Stomach smooth muscle (tissue), 2 donors: ENCODE data around the gene LIX1.
A peak's percentile ranks its signal among the peaks of the same experiment; 100 is the strongest.

Experiments
- H3K27ac ChIP-seq: one replicate; pipeline ENCODE4 v1.7.0; 2013; ENCODE audit warnings: mild to moderate bottlenecking, low read length, inconsistent platforms
- H3K27me3 ChIP-seq, 2 donors: one replicate each; pipeline ENCODE4 v1.7.0; 2013; ENCODE audit warnings: low read length in 2 of 2; ENCODE audit not compliant: insufficient read depth in 2 of 2, control insufficient read depth in 1 of 2
- H3K36me3 ChIP-seq, 2 donors: one replicate each; pipeline ENCODE4 v1.7.0; 2013; ENCODE audit warnings: low read length in 2 of 2; ENCODE audit not compliant: control insufficient read depth in 2 of 2, insufficient read depth in 2 of 2
- H3K4me1 ChIP-seq: one replicate; pipeline ENCODE4 v1.7.0; 2013; ENCODE audit warnings: low read length; ENCODE audit not compliant: control insufficient read depth, insufficient read depth
- H3K4me3 ChIP-seq, 2 donors: one replicate each; pipeline ENCODE4 v1.7.0; 2013; ENCODE audit warnings: low read length in 2 of 2
- H3K9ac ChIP-seq, 2 donors: one replicate each; pipeline ENCODE4 v1.7.0; 2013; ENCODE audit warnings: low read length in 2 of 2, mild to moderate bottlenecking in 1 of 2
- H3K9me3 ChIP-seq, 2 donors: one replicate each; pipeline ENCODE4 v1.7.0; 2013; ENCODE audit warnings: low read length in 2 of 2; ENCODE audit not compliant: control insufficient read depth in 2 of 2
- donor health status: healthy.
- donor health status: Pancreatic carcinoma.

LIX1 gene

GRCh38 chr5:97076098-97076497, 66.3 kb downstream of the LIX1 start:
- no peak overlapping the region for H3K4me3 ChIP-seq
- no peaks in the 10 kb centered on the region for H3K27me3 ChIP-seq
- no peak overlapping the region for H3K9ac ChIP-seq
- H3K36me3 ChIP-seq = no peaks in the 10 kb centered on the region
- peaks cover 5% of the 10 kb centered on the region for H3K4me1 ChIP-seq
- no peaks in the 10 kb centered on the region for H3K9me3 ChIP-seq
- no peak overlapping the region for H3K27ac ChIP-seq

GRCh38 chr5:97075649-97076048, 66.8 kb downstream of the LIX1 start:
- Histone ChIP-seq H3K36me3 (no peaks in the 10 kb centered on the region), H3K4me1 (peaks cover 9% of the 10 kb centered on the region), H3K9ac (no peak overlapping the region), H3K27ac (no peak overlapping the region), H3K27me3 (no peaks in the 10 kb centered on the region), H3K9me3 (no peaks in the 10 kb centered on the region), H3K4me3 (no peak overlapping the region)

GRCh38 chr5:97074859-97075489, 67.4 kb downstream of the LIX1 start:
- H3K9me3 ChIP-seq = no peaks in the 10 kb centered on the region
- H3K36me3 ChIP-seq = no peaks in the 10 kb centered on the region
- H3K27ac ChIP-seq = no peak overlapping the region
- H3K9ac ChIP-seq = no peak overlapping the region
- peaks cover 10% of the 10 kb centered on the region for H3K4me1 ChIP-seq
- no peak overlapping the region for H3K4me3 ChIP-seq
- no peaks in the 10 kb centered on the region for H3K27me3 ChIP-seq

- no peak overlapping the region for H3K27ac ChIP-seq
- H3K9me3 ChIP-seq = no peaks in the 10 kb centered on the region
- H3K36me3 ChIP-seq = no peaks in the 10 kb centered on the region
- peaks cover 10% of the 10 kb centered on the region for H3K4me1 ChIP-seq
- no peak overlapping the region for H3K4me3 ChIP-seq
- no peak overlapping the region for H3K9ac ChIP-seq
- no peaks in the 10 kb centered on the region for H3K27me3 ChIP-seq
These were observed 69.0 kb downstream of the LIX1 start for GRCh38 chr5:97073420-97073819.

GRCh38 chr5:97072696-97073095, 69.7 kb downstream of the LIX1 start:
- H3K27me3 ChIP-seq = no peaks in the 10 kb centered on the region
- no peaks in the 10 kb centered on the region for H3K36me3 ChIP-seq
- peaks cover 10% of the 10 kb centered on the region for H3K4me1 ChIP-seq
- no peak overlapping the region for H3K9ac ChIP-seq
- H3K9me3 ChIP-seq = no peaks in the 10 kb centered on the region
- no peak overlapping the region for H3K27ac ChIP-seq
- H3K4me3 ChIP-seq = no peak overlapping the region

GRCh38 chr5:97071993-97072392, 70.4 kb downstream of the LIX1 start:
- Histone ChIP-seq H3K27me3 (no peaks in the 10 kb centered on the region), H3K27ac (no peak overlapping the region)

GRCh38 chr5:97071101-97071500, 71.3 kb downstream of the LIX1 start:
- Histone ChIP-seq H3K27ac (peak overlapping the region; percentile 24), H3K9me3 (no peaks in the 10 kb centered on the region)

More at GRCh38 chr5:97071993-97072392, 70.4 kb downstream of the LIX1 start:
- H3K4me1 ChIP-seq = peaks cover 10% of the 10 kb centered on the region
- no peaks in the 10 kb centered on the region for H3K9me3 ChIP-seq
- H3K4me3 ChIP-seq = no peak overlapping the region
- H3K36me3 ChIP-seq = no peaks in the 10 kb centered on the region
- H3K9ac ChIP-seq = no peak overlapping the region

GRCh38 chr5:97070234-97070633, 72.2 kb downstream of the LIX1 start:
- no peaks in the 10 kb centered on the region for H3K27me3 ChIP-seq
- H3K9ac ChIP-seq = no peak overlapping the region
- H3K4me3 ChIP-seq = no peak overlapping the region
- H3K36me3 ChIP-seq = no peaks in the 10 kb centered on the region
- H3K9me3 ChIP-seq = no peaks in the 10 kb centered on the region
- H3K4me1 ChIP-seq = peaks cover 10% of the 10 kb centered on the region
- H3K27ac ChIP-seq = peak overlapping the region; percentile 24

More at GRCh38 chr5:97071101-97071500, 71.3 kb downstream of the LIX1 start:
- no peak overlapping the region for H3K4me3 ChIP-seq
- no peaks in the 10 kb centered on the region for H3K36me3 ChIP-seq
- H3K9ac ChIP-seq = no peak overlapping the region
- peaks cover 10% of the 10 kb centered on the region for H3K4me1 ChIP-seq
- H3K27me3 ChIP-seq = no peaks in the 10 kb centered on the region

- no peaks in the 10 kb centered on the region for H3K36me3 ChIP-seq
These were observed 75.0 kb downstream of the LIX1 start for GRCh38 chr5:97067296-97067850.

GRCh38 chr5:97065475-97065874, 76.9 kb downstream of the LIX1 start:
- no peak overlapping the region for H3K4me3 ChIP-seq
- H3K9me3 ChIP-seq = no peaks in the 10 kb centered on the region
- no peaks in the 10 kb centered on the region for H3K27me3 ChIP-seq
- H3K4me1 ChIP-seq = no peaks in the 10 kb centered on the region
- no peak overlapping the region for H3K27ac ChIP-seq
- no peaks in the 10 kb centered on the region for H3K36me3 ChIP-seq
- H3K9ac ChIP-seq = no peak overlapping the region

More at GRCh38 chr5:97067296-97067850, 75.0 kb downstream of the LIX1 start:
- Histone ChIP-seq H3K4me3 (no peak overlapping the region), H3K4me1 (peaks cover 7% of the 10 kb centered on the region), H3K27me3 (no peaks in the 10 kb centered on the region), H3K9me3 (no peaks in the 10 kb centered on the region), H3K9ac (no peak overlapping the region), H3K27ac (no peak overlapping the region)

- H3K4me3 ChIP-seq = no peak overlapping the region
- peaks cover 0 to 2% of the 10 kb centered on the region in 2 donors for H3K9me3 ChIP-seq
- no peaks in the 10 kb centered on the region for H3K36me3 ChIP-seq
- H3K27me3 ChIP-seq = no peaks in the 10 kb centered on the region
- no peak overlapping the region for H3K27ac ChIP-seq
- H3K9ac ChIP-seq = no peak overlapping the region
- no peaks in the 10 kb centered on the region for H3K4me1 ChIP-seq
These were observed 79.2 kb downstream of the LIX1 start for GRCh38 chr5:97063251-97063650.
